Skeletal muscle satellite cell (primary cell): ENCODE measurements around the gene PDCD6IP.
A peak's percentile ranks its signal among the peaks of the same experiment; 100 is the strongest.
"Not testable (repeated sequence)": the region's sequence is repeated elsewhere in the genome, so short reads cannot be mapped to it uniquely, and the experiment has no call there.

Experiments
- H3K27me3 ChIP-seq: 2 replicates; pipeline ENCODE4 v1.7.0; 2013; ENCODE audit warnings: low read length; ENCODE audit not compliant: control insufficient read depth, insufficient read depth
- H3K36me3 ChIP-seq: 2 replicates; pipeline ENCODE4 v1.7.0; 2013; ENCODE audit warnings: mild to moderate bottlenecking, control low read depth, low read length; ENCODE audit not compliant: insufficient read depth
- H3K4me1 ChIP-seq: 2 replicates; pipeline ENCODE4 v1.7.0; 2013; ENCODE audit warnings: low read length; ENCODE audit not compliant: control insufficient read depth, insufficient read depth
- H3K4me2 ChIP-seq: 2 replicates; pipeline ENCODE4 v1.7.0; 2013; ENCODE audit warnings: mild to moderate bottlenecking, low read length
- H3K4me3 ChIP-seq: 2 replicates; pipeline ENCODE4 v1.7.0; 2013; ENCODE audit warnings: low read length
- H3K9ac ChIP-seq: 2 replicates; pipeline ENCODE4 v1.7.0; 2013; ENCODE audit warnings: mild to moderate bottlenecking, low read depth, low read length, moderate library complexity
- H3K9me3 ChIP-seq: replicated peaks from 2 replicates; pipeline ENCODE4 v1.7.0; 2013; ENCODE audit warnings: mild to moderate bottlenecking, control low read depth, low read length

PDCD6IP gene

GRCh38 chr3:33829720-33830119 is 31.3 kb downstream of the PDCD6IP start:
- peaks cover 27% of the 10 kb centered on the region for H3K4me1 ChIP-seq
- peaks cover 62% of the 10 kb centered on the region for H3K36me3 ChIP-seq
- H3K9me3 ChIP-seq, result no peaks in the 10 kb centered on the region
- H3K27me3 ChIP-seq, result no peaks in the 10 kb centered on the region
- no peak overlapping the region for H3K9ac ChIP-seq
- H3K4me3 ChIP-seq, result no peak overlapping the region
- H3K4me2 ChIP-seq, result no peak overlapping the region

GRCh38 chr3:33831053-33831452 is 32.6 kb downstream of the PDCD6IP start:
- H3K4me3 ChIP-seq, result no peak overlapping the region
- H3K36me3 ChIP-seq, result peaks cover 57% of the 10 kb centered on the region
- H3K9me3 ChIP-seq, result no peaks in the 10 kb centered on the region
- H3K9ac ChIP-seq, result no peak overlapping the region
- peaks cover 21% of the 10 kb centered on the region for H3K4me1 ChIP-seq
- H3K4me2 ChIP-seq, result no peak overlapping the region
- H3K27me3 ChIP-seq, result no peaks in the 10 kb centered on the region

GRCh38 chr3:33833408-33834095 is 35.1 kb downstream of the PDCD6IP start:
- no peaks in the 10 kb centered on the region for H3K27me3 ChIP-seq
- no peak overlapping the region for H3K4me2 ChIP-seq
- H3K4me3 ChIP-seq, result no peak overlapping the region
- H3K4me1 ChIP-seq, result peaks cover 16% of the 10 kb centered on the region
- no peak overlapping the region for H3K9ac ChIP-seq
- H3K36me3 ChIP-seq, result peaks cover 47% of the 10 kb centered on the region
- no peaks in the 10 kb centered on the region for H3K9me3 ChIP-seq

DNA sequence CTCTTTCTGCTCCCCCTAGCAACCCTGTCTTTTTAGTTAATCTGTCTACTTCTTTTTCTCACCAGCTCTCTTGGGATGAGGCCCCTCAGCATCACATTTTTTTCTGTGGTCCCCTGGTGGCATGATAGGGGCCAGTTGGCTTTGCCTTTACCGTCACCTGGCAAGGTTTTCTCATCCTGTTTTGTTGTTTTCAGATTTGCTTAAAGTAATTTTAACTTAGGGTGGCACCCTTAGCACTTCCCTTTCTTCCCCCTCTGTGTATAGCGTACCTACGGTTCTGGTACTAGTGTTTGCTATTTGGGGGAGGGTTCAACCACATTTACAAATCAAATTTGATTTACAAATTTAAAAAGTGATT is 35.6 kb downstream of the PDCD6IP start:
- H3K4me3 ChIP-seq, result no peak overlapping the region
- no peaks in the 10 kb centered on the region for H3K9me3 ChIP-seq
- H3K4me2 ChIP-seq, result no peak overlapping the region
- H3K36me3 ChIP-seq, result peaks cover 45% of the 10 kb centered on the region
- H3K27me3 ChIP-seq, result no peaks in the 10 kb centered on the region
- H3K4me1 ChIP-seq, result peaks cover 16% of the 10 kb centered on the region
- no peak overlapping the region for H3K9ac ChIP-seq

DNA sequence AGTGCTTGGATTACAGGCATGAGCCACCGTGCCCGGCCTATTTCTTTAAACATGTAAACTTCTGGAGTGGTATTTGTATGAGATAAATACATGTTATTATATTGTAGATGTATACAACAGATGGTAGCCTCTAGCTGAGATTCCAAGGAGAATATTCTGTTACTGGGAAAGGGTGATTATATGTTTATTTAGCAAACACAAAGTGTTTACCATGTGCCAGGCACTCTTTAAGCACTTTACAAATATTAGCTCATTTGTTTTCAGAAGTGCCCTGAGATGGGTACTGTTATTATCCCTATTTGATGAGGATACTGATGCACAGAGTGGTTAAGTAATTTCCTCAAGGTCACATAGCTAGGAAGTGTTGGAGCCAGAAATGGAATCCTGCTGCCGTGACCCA is 38.8 kb downstream of the PDCD6IP start:
- not testable (repeated sequence) for H3K9ac ChIP-seq, H3K4me3 ChIP-seq, H3K4me2 ChIP-seq, H3K27me3 ChIP-seq, H3K4me1 ChIP-seq, H3K9me3 ChIP-seq
- peaks cover 34% of the 10 kb centered on the region for H3K36me3 ChIP-seq

DNA sequence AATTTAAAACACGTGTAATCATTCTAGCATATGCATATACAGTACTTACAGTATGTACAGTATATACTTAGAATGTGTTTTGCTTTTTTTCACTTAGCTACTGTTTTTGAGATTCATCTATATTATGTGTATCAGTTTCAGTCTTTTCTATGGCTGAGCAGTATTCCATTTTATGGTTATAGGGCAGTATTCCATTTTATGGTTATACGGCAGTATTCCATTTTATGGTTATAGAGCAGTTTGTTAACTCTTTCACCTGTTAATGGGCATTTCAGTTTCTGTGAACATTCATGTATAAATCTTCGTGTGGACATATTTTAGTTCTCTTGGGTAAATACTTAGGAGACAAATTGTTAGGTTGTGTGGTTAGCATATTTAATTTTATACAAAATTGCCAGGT is 40.9 kb downstream of the PDCD6IP start:
- peaks cover 28% of the 10 kb centered on the region for H3K36me3 ChIP-seq
- H3K27me3 ChIP-seq, result no peaks in the 10 kb centered on the region
- no peak overlapping the region for H3K4me2 ChIP-seq
- H3K9me3 ChIP-seq, result no peaks in the 10 kb centered on the region
- no peaks in the 10 kb centered on the region for H3K4me1 ChIP-seq
- H3K4me3 ChIP-seq, result no peak overlapping the region
- H3K9ac ChIP-seq, result no peak overlapping the region

GRCh38 chr3:33840179-33840578 is 41.7 kb downstream of the PDCD6IP start:
- Histone ChIP-seq H3K36me3 (peaks cover 34% of the 10 kb centered on the region), H3K9me3 (no peaks in the 10 kb centered on the region), H3K4me2 (no peak overlapping the region), H3K4me3 (no peak overlapping the region), H3K27me3 (no peaks in the 10 kb centered on the region), H3K9ac (no peak overlapping the region), H3K4me1 (no peaks in the 10 kb centered on the region)

DNA sequence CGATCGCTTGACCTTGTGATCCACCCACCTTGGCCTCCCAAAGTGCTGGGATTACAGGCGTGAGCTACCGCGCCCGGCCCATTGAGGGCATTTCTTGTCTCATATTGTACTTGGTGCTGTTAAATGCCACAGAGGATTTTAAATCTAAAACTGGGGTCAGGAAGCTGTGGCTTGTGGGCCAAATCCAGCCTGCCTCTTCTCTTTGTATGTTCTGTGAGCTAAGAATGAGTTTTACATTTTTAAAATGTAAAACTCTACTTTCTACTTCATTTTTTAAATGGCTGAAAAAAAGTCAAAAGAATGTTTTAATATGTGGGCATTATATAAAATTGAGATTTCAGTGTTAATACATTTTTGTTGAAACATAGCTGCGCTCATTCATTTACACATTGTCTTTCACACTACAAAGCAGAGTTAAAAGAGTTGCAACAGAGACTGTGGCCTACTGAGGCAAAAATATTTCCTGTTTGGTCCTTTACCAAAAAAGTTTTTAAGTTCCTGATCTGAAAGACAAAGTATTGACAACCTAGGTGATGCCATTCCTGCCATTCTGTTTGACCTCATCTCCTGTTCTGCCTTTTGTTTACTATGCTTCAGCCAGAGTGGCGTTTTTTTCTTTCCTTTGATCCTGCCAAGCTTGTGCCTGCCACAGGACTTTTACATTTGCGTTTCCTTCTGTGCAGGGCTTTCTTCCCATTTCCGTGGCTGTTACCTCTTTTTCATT is 50.4 kb downstream of the PDCD6IP start:
- peaks cover 43% of the 10 kb centered on the region for H3K36me3 ChIP-seq
- H3K9ac ChIP-seq, result no peak overlapping the region
- no peaks in the 10 kb centered on the region for H3K27me3 ChIP-seq
- H3K4me3 ChIP-seq, result no peak overlapping the region
- H3K4me1 ChIP-seq, result peaks cover 10% of the 10 kb centered on the region
- no peaks in the 10 kb centered on the region for H3K9me3 ChIP-seq
- H3K4me2 ChIP-seq, result no peak overlapping the region

GRCh38 chr3:33850599-33850998 is 52.2 kb downstream of the PDCD6IP start:
- not testable (repeated sequence) for H3K9me3 ChIP-seq, H3K4me3 ChIP-seq, H3K9ac ChIP-seq, H3K27me3 ChIP-seq
- Histone ChIP-seq H3K4me2 (peak overlapping the region; percentile 61), H3K36me3 (peaks cover 33% of the 10 kb centered on the region), H3K4me1 (peaks cover 26% of the 10 kb centered on the region)

DNA sequence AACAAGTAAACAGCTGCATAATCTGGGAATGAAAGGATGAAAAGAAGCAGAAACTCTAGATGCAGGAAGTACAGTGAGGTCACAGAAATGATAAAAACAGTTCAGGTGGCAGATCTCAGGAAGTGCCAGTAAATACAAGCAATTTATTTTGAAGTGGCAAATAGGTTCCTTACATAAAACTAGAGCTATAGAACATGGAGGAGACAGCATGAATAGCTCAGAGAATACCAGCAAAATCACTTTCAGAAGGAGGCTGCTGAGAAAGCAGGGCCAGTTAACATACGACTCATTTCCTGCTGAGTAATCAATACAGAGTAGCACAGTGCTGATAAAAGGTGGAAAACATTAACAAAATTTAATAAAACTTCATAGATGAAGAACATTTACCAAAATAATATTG is 57.0 kb downstream of the PDCD6IP start:
- Histone ChIP-seq H3K4me1 (peaks cover 28% of the 10 kb centered on the region), H3K4me3 (peak overlapping the region; percentile 39), H3K9ac (peak overlapping the region; percentile 50), H3K4me2 (peak overlapping the region; percentile 56), H3K36me3 (peaks cover 24% of the 10 kb centered on the region)
- H3K9me3 ChIP-seq, H3K27me3 ChIP-seq: not testable (repeated sequence)

DNA sequence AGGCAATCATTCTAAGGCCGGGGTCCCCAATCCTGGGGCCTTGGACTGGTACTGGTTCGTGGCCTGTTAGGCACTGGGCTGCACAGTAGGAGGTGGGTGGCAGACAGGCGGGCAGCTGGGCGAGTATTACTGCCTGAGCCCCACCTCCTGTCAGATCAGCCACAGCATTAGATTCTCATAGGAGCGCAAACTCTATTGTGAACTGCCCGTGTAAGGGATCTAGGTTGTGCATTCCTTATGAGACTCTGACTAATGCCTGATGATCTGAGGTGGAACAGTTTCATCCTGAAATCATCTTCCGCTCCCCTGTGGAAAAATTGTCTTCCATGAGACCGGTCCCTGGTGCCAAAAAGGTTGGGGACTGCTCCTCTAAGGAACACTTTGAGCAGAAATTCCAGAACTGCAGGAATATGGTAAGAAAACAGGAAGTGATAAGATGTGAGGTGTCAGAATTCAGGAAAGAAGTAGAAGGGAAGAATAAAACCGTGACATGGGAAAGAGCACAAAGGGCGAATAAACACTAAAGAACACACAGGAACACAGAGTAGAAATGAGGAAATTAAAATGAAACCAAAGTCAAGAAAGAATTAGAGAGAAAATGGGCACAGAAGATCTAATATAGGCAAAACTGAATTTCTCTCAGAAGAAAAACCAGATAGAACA is 57.6 kb downstream of the PDCD6IP start:
- peaks cover 28% of the 10 kb centered on the region for H3K36me3 ChIP-seq
- no peaks in the 10 kb centered on the region for H3K27me3 ChIP-seq
- peaks cover 24% of the 10 kb centered on the region for H3K4me1 ChIP-seq
- H3K9ac ChIP-seq, result peak overlapping the region; percentile 50
- no peaks in the 10 kb centered on the region for H3K9me3 ChIP-seq
- H3K4me2 ChIP-seq, result peak overlapping the region; percentile 56
- H3K4me3 ChIP-seq, result peak overlapping the region; percentile 39
